HG03354 (cell line): ENCODE measurements around the gene ACVR1B.
A peak's percentile ranks its signal among the peaks of the same experiment; 100 is the strongest.

ENCODE experiments used
- ATAC-seq: cut with Tn5 transposase; IDR thresholded peaks from one replicate; pipeline ENCODE4 v1.9.1; 2021; ENCODE audit warnings: mild to moderate bottlenecking; ENCODE audit not compliant: unreplicated experiment, poor library complexity, severe bottlenecking

Gene ACVR1B

GRCh38 chr12:52036587-52037171 lies 85.2 kb downstream of the ACVR1B start:
- ATAC-seq: peak; percentile 40

DNA sequence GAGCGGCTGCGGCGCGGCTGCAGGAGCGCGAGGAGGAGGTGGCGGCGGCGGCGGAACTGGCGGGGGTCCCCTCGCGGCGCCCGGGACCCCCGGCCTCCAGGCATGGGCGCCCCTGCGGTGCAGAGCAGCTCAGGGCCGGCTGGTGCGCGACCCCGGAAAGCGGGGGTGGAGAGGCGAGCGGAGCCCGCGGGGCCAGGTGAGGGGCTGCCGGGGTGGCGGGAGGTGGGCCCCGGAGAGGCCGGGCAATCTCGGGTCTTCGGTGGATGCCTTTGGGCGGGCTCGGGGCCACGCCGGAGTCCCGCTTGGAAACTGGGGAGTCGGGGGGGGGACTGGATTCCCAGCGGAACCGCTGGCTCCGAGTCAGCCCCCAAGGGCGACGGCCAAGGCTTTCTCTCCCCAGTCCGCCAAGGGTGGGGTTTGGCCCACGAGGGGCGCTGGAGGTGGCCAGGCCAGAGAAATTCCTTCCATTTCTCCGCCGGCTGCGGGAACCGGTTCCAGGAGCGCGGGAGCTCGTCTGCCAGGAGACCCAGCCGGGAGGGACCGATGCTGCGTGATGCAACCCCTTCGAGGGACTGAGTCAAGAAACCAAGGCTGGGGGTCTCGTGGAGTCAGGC lies 85.9 kb downstream of the ACVR1B start:
- no peak for ATAC-seq

- ATAC-seq: no peak
Measured at GRCh38 chr12:52038447-52038846, 86.9 kb downstream of the ACVR1B start.

GRCh38 chr12:52041035-52041434 lies 89.5 kb downstream of the ACVR1B start:
- ATAC-seq: no peak

- ATAC-seq: no peak
Measured at GRCh38 chr12:52041695-52042123, 90.2 kb downstream of the ACVR1B start.

DNA sequence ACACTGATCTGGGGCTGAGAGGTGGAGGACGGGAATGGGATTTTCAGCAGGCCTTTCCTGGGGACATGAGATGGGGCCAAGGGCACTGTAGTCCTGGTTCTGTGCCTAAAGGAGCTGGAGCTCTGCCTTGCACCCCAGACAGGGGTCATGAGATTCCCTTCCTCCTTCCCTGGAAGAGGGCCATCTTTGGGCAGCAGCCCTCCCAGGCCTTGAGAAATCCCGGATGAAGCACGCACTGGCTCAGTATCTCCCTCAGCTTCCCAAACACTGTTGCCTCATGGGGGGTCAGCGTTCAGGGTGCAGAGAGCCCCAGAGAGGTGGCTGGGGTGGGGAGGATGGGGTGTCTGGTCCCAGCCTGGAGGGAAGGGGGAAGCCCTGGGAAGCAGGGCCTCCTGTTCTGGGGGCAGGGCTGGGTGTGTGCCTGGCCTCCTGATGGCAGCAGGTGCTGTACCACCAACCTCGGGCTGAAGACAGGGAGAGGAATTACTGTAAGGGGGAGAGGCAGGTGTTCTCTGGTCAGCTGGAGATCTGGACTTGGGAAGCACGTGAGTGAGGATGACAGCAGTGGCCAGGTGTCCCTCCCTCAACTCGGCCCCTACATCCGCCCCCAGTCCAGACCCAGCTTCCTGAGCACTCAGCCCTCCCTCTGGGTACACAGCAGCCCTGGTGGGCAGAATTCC lies 91.3 kb downstream of the ACVR1B start:
- no peak for ATAC-seq

DNA sequence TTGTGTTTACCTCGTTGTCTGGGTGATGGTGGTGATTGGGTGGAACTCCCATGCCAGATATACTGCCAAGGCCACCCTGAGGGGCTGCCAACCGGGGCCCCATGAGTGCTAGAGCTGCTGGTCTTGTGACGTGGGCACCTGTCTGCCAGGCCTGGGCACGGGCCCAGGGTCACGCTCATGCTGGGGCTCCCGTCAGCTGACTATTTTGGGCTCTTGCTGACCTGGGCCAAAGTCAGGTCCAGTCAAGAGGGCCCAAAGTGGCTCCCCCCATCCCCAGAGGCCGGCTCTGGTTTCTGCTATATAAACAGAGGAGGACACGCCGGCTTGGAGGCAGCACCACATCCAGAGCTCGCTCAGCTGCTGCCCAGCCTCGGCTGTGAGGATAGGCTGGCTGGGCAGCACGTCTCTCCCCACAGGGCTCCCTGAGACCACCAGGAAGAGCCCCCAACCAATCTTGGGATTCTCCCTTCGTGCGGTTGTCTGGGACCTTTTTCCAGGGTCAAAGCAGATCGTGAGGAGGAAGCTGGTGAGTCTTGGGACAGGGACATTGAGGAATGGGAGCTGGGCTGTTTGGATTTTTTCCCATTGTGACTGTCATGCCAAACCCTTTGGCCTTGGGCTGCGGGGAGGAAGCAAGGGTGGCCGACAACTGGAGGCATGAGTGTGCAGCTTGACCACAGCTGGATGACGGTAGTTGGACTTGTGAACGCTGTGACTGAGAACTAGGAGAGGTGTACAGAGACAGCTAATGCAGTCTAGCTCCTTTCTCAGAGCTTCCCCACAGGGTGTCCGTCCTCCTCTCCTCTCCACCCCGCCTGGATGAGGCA lies 92.1 kb downstream of the ACVR1B start:
- no peak for ATAC-seq

GRCh38 chr12:52044292-52044983 lies 92.9 kb downstream of the ACVR1B start:
- no peak for ATAC-seq

- no peak for ATAC-seq
Measured at GRCh38 chr12:52045794-52046199, 94.3 kb downstream of the ACVR1B start.
